GM19238 (cell line): Measurements from ENCODE around the gene PNRC1.
"Not testable (repeated sequence)": the region's sequence is repeated elsewhere in the genome, so short reads cannot be mapped to it uniquely, and the experiment has no call there.

ENCODE experiments used
- DNase-seq: peaks from one replicate; pipeline ENCODE4 v3.0.0; 2011; ENCODE audit warnings: low spot score; ENCODE audit not compliant: insufficient read length

Gene PNRC1

GRCh38 chr6:89080281-89081128 lies at the start of gene PNRC1:
TSS of gene PNRC1 (plus strand) at chr6:89080751. CDS start at chr6:89080895, 144 bp downstream.
- peak; percentile 91 for DNase-seq

GRCh38 chr6:89032599-89032998 lies 48.0 kb upstream of the PNRC1 start:
- DNase-seq, result no peak

DNA sequence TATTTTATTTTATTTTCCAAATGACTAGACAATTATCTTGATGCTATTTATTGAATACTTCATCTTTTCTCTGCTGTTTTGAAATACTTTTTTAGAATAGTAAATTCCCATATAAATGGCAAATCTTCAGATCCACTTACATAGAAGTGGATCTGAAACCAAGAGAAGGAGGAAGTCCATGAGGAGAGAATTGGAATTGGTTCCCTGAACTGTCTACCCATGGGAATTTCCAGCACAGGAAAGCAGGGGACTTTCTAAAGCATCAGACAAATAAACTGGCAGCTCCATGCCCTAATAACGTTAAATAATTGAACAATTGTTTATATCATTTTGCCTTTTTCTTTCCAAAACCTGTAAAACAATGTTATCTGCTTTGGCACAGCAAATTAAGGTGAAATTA lies 47.1 kb upstream of the PNRC1 start:
- DNase-seq, result no peak

- DNase-seq, result not testable (repeated sequence)
These were observed 46.4 kb upstream of the PNRC1 start for GRCh38 chr6:89034116-89034515.

GRCh38 chr6:89034586-89035251 lies 45.8 kb upstream of the PNRC1 start:
- DNase-seq, result no peak

DNA sequence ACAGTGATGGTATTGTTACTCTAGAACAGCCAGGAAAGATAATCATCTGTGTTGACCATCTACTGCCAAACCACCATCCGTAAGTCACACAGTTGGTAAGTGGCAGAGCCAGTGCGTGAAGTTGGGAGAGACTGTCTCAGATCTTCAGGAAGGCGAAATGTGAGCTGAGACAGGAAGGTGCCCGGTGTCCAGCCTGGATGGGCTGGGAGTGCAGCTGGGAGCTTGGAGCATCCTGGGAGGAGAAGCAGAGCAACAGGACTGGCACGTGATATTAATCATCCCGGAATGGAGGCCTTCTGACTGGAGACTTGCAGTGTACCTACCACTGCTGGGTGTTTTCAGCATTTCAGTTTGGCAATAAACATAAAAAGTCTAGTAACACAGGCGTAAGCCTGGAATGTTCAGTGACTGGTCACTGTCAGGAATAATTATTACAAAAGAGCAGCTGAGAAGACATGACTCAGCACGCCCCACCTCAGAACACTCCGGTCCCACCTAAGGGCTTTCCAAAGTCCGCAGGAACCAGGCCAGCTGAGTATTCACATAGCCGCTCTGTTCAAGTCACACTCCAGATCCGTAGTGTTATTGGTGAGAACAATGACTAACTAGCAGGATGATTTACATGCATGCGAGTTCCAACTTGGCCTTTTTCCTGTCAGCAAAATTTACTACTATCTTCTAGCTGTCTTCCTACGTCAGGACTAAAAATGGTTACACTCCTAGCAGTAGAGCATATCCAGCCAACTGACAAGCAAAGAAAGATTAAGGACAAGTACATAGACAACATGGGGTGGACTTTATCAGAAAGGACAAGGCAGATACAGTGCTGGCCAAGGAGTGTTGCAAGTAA lies 45.1 kb upstream of the PNRC1 start:
- no peak for DNase-seq

DNA sequence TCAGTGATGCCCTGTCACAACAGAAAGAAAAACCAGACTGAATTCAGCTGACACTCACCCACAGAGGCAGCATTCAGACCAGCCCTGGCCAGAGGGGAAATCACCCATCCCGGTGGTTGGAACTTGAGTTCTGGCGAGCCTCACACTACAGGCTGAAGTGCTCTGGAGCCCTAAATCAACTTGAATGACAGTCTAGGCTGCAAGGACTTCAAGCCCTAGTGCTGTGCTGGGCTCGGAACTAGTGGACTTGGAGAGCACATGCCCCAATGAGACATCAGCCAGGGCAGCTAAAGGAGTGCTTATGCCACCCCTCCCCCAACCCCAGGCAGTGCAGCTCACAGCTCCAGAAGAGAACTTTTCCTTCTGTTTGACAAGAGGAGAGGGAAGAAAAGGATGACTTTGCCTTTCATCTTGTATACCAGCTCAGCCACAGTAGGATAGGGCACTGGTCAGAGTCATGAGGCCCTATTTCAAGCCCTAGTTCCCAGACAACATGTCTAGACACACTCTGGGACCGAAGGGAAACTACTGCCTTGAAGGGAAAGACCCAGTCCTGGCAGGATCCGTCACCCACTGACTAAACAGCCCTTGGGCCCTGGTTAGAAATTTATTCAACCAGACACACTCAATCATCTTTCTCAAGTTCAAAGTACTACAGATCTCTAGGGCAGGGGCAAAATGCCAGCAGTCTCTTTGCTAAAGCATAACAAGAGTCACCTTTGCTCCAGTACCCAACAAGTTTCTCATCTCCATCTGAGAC lies 43.2 kb upstream of the PNRC1 start:
- no peak for DNase-seq

GRCh38 chr6:89037901-89038293 lies 42.7 kb upstream of the PNRC1 start:
- DNase-seq, result not testable (repeated sequence)

DNA sequence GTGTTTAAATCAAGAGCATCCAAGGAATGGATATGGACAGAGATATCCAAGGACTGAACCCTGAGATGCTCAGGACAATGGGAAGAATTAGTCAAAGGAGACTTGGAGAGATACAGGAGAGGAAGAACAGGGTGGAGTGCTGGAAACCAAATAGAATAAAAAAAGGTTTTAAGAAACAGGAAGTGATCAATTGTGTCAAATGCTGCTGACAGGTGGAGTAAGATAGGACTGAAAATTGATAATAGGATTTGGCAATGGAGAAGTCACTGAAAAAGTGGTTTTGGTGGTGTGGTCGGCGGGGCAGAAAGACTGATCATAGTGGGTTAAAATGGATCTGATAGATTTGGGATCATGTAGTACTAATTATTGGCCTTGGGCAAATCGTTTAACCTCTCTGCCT lies 37.9 kb upstream of the PNRC1 start:
- DNase-seq, result no peak

GRCh38 chr6:89044328-89045010 lies 36.1 kb upstream of the PNRC1 start:
- DNase-seq, result no peak

GRCh38 chr6:89045011-89045387 lies 35.6 kb upstream of the PNRC1 start:
- DNase-seq, result no peak

- no peak for DNase-seq
These were observed 35.0 kb upstream of the PNRC1 start for GRCh38 chr6:89045576-89045975.

- no peak for DNase-seq
These were observed 33.1 kb upstream of the PNRC1 start for GRCh38 chr6:89047473-89047872.

DNA sequence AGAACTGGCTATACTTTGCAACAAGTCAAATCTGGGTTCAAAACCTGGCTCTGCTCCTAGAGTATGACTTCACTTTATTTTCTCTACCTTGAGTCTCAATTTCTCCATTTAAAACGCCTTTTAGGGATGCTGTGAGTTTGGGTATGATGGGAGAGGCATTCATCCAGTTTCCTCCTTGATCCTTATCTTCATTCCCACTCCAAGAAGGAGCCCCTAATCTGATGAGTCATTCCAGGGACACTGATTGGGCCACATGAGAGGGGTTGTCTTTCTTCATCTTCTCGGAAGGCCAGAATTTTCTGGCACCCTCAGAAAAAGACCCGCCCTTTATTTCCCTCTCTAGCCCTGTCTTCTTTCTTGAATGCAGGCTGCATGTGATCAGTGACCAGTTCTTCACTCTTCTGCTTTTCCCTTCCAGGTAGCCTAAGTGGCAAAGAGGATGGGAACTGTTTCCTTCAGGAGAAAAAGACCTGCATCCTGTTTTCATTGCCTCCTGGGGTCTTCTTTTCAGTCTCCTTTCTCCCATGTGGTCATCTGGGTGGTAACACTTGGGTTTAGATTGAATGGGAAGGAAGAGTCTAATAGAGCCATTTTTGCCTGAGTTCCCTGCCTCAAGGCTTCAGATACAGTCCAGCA lies 32.1 kb upstream of the PNRC1 start:
- no peak for DNase-seq

DNA sequence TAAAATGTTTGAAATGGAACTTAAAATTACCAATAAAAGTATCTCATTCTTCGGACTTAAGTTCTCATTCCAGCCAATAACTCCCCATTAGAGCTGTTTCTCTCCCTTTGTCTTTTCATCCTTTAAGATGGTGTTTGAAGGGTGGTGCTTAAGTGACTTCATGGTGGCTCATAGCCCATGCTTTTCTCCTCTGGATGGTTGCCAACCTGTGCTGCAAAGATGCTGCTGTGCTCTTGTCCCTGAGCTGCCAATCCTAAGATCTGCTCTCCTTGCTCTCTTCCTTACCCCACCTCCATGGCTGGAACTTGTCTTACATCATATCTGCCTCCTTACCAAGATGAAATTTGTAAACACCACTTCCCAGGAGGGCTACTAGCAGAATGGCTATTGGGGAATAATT lies 31.6 kb upstream of the PNRC1 start:
- DNase-seq, result no peak

GRCh38 chr6:89050155-89050554 lies 30.4 kb upstream of the PNRC1 start:
- DNase-seq, result no peak

DNA sequence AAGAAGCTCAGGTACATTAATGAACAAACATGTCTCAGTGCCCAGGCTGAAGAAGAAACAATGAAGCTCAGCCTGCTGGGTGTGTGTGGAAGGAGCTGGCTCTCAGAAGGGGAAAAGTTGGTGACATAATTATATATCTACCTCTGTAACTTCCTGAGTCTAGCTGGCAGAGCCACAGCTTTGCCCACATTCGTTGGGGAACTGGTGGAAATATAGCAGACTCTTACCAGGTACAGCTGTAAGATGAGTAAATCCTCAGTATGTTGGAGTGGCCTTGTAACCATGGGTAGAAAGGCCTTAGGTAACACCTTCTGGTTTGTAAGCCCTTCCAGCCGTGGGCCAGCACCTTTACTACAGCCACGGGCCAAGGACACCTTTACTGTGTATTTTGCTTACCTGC lies 29.9 kb upstream of the PNRC1 start:
- no peak for DNase-seq

DNA sequence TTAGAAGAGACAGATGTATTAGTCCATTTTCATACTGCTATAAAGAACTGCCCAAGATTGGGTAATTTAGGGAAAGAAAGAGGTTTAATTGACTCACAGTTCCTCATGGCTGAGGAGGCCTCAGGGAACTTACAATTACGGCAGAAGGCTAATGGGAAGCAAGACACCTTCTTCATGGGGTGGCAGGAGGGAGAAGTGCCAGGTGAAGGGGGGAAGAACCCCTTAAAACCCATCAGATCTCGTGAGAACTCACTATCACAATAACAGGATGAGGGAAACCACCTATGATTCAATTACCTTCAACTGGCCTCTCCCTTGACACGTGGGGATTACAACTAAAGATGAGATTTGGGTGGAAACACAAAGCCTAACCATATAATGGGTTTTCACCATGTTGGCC lies 28.9 kb upstream of the PNRC1 start:
- no peak for DNase-seq

- no peak for DNase-seq
These were observed 26.3 kb upstream of the PNRC1 start for GRCh38 chr6:89054208-89054607.

GRCh38 chr6:89057759-89058158 lies 22.8 kb upstream of the PNRC1 start:
- no peak for DNase-seq
